SK-N-SH treated with all-trans-retinoic acid at 6 μM for 48 hours (cell line): ENCODE results near the gene NCOA4.
"Not testable (repeated sequence)": the region's sequence is repeated elsewhere in the genome, so short reads cannot be mapped to it uniquely, and the experiment has no call there.

Experiments used
- ATAC-seq: fragments of 200-7000 bp; cut with Tn5 transposase; 3 replicates; pipeline ENCODE4 v1.9.1; 2020; ENCODE audit warnings: mild to moderate bottlenecking, moderate library complexity
- BACH2 ChIP-seq: fragments of 250-450 bp; sonication (Bioruptor Pico); IDR thresholded peaks from 2 replicates; pipeline ENCODE4 v1.9.0; 2021; ENCODE audit warnings: mild to moderate bottlenecking, borderline replicate concordance
- CSDC2 ChIP-seq: fragments of 250-450 bp; sonication (Bioruptor Pico); IDR thresholded peaks from 2 replicates; pipeline ENCODE4 v1.5.0; 2020; ENCODE audit warnings: mild to moderate bottlenecking, moderate library complexity
- ESRRG ChIP-seq: fragments of 250-450 bp; sonication (Bioruptor Pico); IDR thresholded peaks from 2 replicates; pipeline ENCODE4 v1.6.1; 2021; ENCODE audit warnings: mild to moderate bottlenecking
- ISL1 ChIP-seq: fragments of 250-450 bp; sonication (Bioruptor Pico); IDR thresholded peaks from 2 replicates; pipeline ENCODE4 v2.1.2; 2022; ENCODE audit warnings: mild to moderate bottlenecking, moderate library complexity
- OSR1 ChIP-seq: fragments of 250-450 bp; sonication (Bioruptor Pico); IDR thresholded peaks from 2 replicates; pipeline ENCODE4 v1.8.0; 2022; ENCODE audit warnings: moderate library complexity, mild to moderate bottlenecking, inconsistent platforms
- PPARA ChIP-seq: fragments of 250-450 bp; sonication (Bioruptor Pico); IDR thresholded peaks from 2 replicates; pipeline ENCODE4 v1.5.0; 2020; ENCODE audit warnings: mild to moderate bottlenecking, borderline replicate concordance
- RARB ChIP-seq: fragments of 250-450 bp; sonication (Bioruptor Pico); IDR thresholded peaks from 2 replicates; pipeline ENCODE4 v1.8.0; 2021; ENCODE audit warnings: mild to moderate bottlenecking, moderate library complexity
- TCF4 ChIP-seq: fragments of 250-450 bp; sonication (Bioruptor Pico); IDR thresholded peaks from 2 replicates; pipeline ENCODE4 v1.8.0; 2021; ENCODE audit warnings: mild to moderate bottlenecking, moderate library complexity, borderline replicate concordance
- TOX ChIP-seq: fragments of 250-450 bp; sonication (Bioruptor Pico); IDR thresholded peaks from 2 replicates; pipeline ENCODE4 v1.8.0; 2021; ENCODE audit warnings: mild to moderate bottlenecking, moderate library complexity, borderline replicate concordance
- ZC3H10 ChIP-seq: fragments of 250-450 bp; sonication (Bioruptor Pico); IDR thresholded peaks from 2 replicates; pipeline ENCODE4 v1.5.1; 2021; ENCODE audit warnings: mild to moderate bottlenecking, moderate library complexity
- ZFP3 ChIP-seq: fragments of 250-450 bp; sonication (Bioruptor Pico); IDR thresholded peaks from 2 replicates; pipeline ENCODE4 v1.5.0; 2020; ENCODE audit warnings: mild to moderate bottlenecking, moderate library complexity
- ZFP30 ChIP-seq: fragments of 450-650 bp; formaldehyde crosslinking; IDR thresholded peaks from 2 replicates; pipeline ENCODE4 v1.5.0; 2022; ENCODE audit warnings: mild to moderate bottlenecking, moderate library complexity
- ZNF565 ChIP-seq: fragments of 450-650 bp; formaldehyde crosslinking; conservative IDR thresholded peaks from 2 replicates; pipeline ENCODE4 v1.5.0; 2020; ENCODE audit warnings: low read depth, mild to moderate bottlenecking, moderate library complexity
- ZNF70 ChIP-seq: fragments of 450-650 bp; formaldehyde crosslinking; IDR thresholded peaks from 2 replicates; pipeline ENCODE4 v1.5.0; 2020; ENCODE audit warnings: mild to moderate bottlenecking, moderate library complexity
- ZNF8 ChIP-seq: fragments of 450-650 bp; formaldehyde crosslinking; IDR thresholded peaks from 2 replicates; pipeline ENCODE4 v1.5.0; 2020; ENCODE audit warnings: mild to moderate bottlenecking, moderate library complexity
- TF ChIP-seq, protein P1 (sequence below): fragments of 250-450 bp; sonication (Bioruptor Pico); IDR thresholded peaks from 2 replicates; pipeline ENCODE4 v1.8.0; 2021; ENCODE audit warnings: low read depth, mild to moderate bottlenecking, moderate library complexity, borderline replicate concordance
- TF ChIP-seq, protein P2 (sequence below): fragments of 250-450 bp; sonication (Bioruptor Pico); IDR thresholded peaks from 2 replicates; pipeline ENCODE4 v1.8.0; 2020; ENCODE audit warnings: mild to moderate bottlenecking, moderate library complexity, borderline replicate concordance
- TF ChIP-seq, protein P3 (sequence below): fragments of 250-450 bp; sonication (Bioruptor Pico); IDR thresholded peaks from 2 replicates; pipeline ENCODE4 v1.5.1; 2021; ENCODE audit warnings: mild to moderate bottlenecking, moderate library complexity
- TF ChIP-seq, protein P4 (sequence below): fragments of 250-450 bp; sonication (Bioruptor Pico); IDR thresholded peaks from 2 replicates; pipeline ENCODE4 v1.5.1; 2020; ENCODE audit warnings: low read depth, mild to moderate bottlenecking, moderate library complexity

NCOA4 gene

DNA sequence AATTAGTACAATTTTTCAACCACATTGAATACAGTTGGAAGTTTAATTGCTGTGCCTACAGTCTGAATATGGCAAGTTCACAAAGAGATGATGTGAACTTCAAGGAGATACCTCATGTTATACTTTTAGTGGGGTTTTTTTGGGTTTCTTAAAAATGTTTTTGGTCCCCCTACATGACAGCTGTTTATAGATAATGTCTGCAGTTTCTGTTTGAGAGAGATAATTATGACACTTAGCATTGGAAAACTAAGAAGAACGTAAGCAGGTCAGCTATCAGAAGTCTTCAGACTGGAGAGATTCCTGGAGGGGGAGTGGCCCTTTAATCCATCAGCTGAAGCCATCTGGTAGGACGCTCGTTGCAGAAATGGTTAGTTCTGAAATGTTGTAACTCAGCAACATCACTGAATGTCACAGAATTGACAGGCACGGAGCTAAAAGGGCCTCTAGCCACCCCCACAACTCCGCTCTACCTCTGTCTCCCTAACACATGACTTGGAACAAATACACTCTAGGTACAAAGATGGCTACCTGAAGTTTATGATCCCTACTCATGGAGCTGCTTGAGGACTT is 29.2 kb downstream of the NCOA4 start:
- no peak for TF ChIP-seq ZNF565
- no peak for TF ChIP-seq TCF4 (CRISPR knock-in tag)
- TF ChIP-seq OSR1 (CRISPR knock-in tag) = no peak
- TF ChIP-seq, protein P1, sequence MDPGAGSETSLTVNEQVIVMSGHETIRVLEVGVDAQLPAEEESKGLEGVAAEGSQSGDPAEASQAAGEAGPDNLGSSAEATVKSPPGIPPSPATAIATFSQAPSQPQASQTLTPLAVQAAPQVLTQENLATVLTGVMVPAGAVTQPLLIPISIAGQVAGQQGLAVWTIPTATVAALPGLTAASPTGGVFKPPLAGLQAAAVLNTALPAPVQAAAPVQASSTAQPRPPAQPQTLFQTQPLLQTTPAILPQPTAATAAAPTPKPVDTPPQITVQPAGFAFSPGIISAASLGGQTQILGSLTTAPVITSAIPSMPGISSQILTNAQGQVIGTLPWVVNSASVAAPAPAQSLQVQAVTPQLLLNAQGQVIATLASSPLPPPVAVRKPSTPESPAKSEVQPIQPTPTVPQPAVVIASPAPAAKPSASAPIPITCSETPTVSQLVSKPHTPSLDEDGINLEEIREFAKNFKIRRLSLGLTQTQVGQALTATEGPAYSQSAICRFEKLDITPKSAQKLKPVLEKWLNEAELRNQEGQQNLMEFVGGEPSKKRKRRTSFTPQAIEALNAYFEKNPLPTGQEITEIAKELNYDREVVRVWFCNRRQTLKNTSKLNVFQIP = no peak
- TF ChIP-seq ZFP30 (CRISPR knock-in tag) = no peak
- no peak for TF ChIP-seq CSDC2 (CRISPR knock-in tag)
- no peak for TF ChIP-seq ZFP3 (CRISPR knock-in tag)
- TF ChIP-seq ZNF8 (CRISPR knock-in tag) = no peak
- no peak for TF ChIP-seq TOX (CRISPR knock-in tag)
- no peak for TF ChIP-seq PPARA
- TF ChIP-seq ESRRG (CRISPR knock-in tag) = no peak
- no peak for TF ChIP-seq ZC3H10
- TF ChIP-seq, protein P2, sequence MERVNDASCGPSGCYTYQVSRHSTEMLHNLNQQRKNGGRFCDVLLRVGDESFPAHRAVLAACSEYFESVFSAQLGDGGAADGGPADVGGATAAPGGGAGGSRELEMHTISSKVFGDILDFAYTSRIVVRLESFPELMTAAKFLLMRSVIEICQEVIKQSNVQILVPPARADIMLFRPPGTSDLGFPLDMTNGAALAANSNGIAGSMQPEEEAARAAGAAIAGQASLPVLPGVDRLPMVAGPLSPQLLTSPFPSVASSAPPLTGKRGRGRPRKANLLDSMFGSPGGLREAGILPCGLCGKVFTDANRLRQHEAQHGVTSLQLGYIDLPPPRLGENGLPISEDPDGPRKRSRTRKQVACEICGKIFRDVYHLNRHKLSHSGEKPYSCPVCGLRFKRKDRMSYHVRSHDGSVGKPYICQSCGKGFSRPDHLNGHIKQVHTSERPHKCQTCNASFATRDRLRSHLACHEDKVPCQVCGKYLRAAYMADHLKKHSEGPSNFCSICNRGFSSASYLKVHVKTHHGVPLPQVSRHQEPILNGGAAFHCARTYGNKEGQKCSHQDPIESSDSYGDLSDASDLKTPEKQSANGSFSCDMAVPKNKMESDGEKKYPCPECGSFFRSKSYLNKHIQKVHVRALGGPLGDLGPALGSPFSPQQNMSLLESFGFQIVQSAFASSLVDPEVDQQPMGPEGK (CRISPR knock-in tag) = no peak
- TF ChIP-seq RARB (CRISPR knock-in tag) = no peak
- TF ChIP-seq, protein P3, sequence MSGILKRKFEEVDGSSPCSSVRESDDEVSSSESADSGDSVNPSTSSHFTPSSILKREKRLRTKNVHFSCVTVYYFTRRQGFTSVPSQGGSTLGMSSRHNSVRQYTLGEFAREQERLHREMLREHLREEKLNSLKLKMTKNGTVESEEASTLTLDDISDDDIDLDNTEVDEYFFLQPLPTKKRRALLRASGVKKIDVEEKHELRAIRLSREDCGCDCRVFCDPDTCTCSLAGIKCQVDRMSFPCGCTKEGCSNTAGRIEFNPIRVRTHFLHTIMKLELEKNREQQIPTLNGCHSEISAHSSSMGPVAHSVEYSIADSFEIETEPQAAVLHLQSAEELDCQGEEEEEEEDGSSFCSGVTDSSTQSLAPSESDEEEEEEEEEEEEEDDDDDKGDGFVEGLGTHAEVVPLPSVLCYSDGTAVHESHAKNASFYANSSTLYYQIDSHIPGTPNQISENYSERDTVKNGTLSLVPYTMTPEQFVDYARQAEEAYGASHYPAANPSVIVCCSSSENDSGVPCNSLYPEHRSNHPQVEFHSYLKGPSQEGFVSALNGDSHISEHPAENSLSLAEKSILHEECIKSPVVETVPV (CRISPR knock-in tag) = no peak
- no peak for TF ChIP-seq ZNF70
- TF ChIP-seq ISL1 (CRISPR knock-in tag) = no peak
- TF ChIP-seq, protein P4, sequence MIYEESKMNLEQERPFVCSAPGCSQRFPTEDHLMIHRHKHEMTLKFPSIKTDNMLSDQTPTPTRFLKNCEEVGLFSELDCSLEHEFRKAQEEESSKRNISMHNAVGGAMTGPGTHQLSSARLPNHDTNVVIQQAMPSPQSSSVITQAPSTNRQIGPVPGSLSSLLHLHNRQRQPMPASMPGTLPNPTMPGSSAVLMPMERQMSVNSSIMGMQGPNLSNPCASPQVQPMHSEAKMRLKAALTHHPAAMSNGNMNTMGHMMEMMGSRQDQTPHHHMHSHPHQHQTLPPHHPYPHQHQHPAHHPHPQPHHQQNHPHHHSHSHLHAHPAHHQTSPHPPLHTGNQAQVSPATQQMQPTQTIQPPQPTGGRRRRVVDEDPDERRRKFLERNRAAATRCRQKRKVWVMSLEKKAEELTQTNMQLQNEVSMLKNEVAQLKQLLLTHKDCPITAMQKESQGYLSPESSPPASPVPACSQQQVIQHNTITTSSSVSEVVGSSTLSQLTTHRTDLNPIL (CRISPR knock-in tag) = no peak
- TF ChIP-seq, all 23 proteins: peak for 0
- no peak for ATAC-seq

DNA sequence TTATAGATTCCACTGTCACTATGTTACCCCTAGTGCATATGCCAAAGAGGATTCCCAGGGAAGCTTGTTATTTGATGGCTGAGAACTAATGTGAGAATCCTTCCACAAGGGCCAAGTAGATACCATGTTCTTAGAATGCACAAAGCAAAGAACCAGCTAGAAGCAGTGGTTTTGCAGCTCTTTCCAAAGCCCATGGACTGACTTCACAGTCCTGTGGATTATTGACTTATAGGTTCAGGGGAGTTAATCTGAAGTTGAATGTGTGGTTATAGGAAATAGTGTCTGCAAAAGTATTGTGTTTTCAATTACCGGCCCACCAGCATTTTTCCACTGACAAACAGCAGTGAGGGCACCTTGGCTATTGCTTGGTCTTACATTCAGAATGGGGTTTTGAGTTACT is 29.9 kb downstream of the NCOA4 start:
- ATAC-seq = no peak
- TF ChIP-seq, protein P4 (CRISPR knock-in tag) = no peak
- TF ChIP-seq ZC3H10 (no peak), ZFP3 (CRISPR knock-in tag) (no peak), OSR1 (CRISPR knock-in tag) (no peak), PPARA (no peak), ZNF565 (no peak), BACH2 (CRISPR knock-in tag) (no peak), TCF4 (CRISPR knock-in tag) (no peak), ZFP30 (CRISPR knock-in tag) (no peak)
- TF ChIP-seq, protein P1 = no peak
- TF ChIP-seq, protein P2 (CRISPR knock-in tag) = no peak
- TF ChIP-seq, protein P3 (CRISPR knock-in tag) = no peak

DNA sequence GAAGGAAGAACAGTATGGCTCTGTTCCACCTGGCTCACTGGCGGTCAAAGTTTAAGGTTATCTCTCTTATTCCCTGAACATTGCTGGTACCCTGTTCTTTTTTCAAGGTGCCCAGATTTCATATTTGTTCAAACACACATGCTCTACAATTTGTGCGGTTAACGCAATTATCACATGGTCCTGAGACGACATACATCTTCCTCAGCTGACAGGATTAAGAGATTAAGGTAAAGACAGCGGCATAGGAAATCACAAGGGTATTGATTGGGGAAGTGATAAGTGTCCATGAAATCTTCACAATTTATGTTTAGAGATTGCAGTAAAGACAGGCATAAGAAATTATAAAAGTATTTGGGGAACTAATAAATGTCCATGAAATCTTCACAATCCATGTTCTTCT is 30.5 kb downstream of the NCOA4 start:
- ATAC-seq = not testable (repeated sequence)
